A204.1 (cell line): ENCODE measurements around the gene ANKRD30B.
"Not testable (repeated sequence)": the region's sequence is repeated elsewhere in the genome, so short reads cannot be mapped to it uniquely, and the experiment has no call there.

ENCODE experiments used
- FAIRE-seq: peaks from 2 replicates; lab custom pipeline; 2012; peaks lifted over from hg19 to GRCh38; lab: Jason Lieb, UNC

ANKRD30B gene

GRCh38 chr18:14851533-14851932, 103.6 kb downstream of the ANKRD30B start:
- FAIRE-seq, result not testable (repeated sequence)

GRCh38 chr18:14855634-14856033, 107.7 kb downstream of the ANKRD30B start:
- FAIRE-seq, result not testable (repeated sequence)

GRCh38 chr18:14856256-14856655, 108.3 kb downstream of the ANKRD30B start:
- not testable (repeated sequence) for FAIRE-seq

- not testable (repeated sequence) for FAIRE-seq
Observed at GRCh38 chr18:14858514-14858913, 110.5 kb downstream of the ANKRD30B start.

GRCh38 chr18:14859995-14860394, 112.0 kb downstream of the ANKRD30B start:
- FAIRE-seq, result not testable (repeated sequence)

- not testable (repeated sequence) for FAIRE-seq
Observed at GRCh38 chr18:14866426-14866825, 118.5 kb downstream of the ANKRD30B start.

GRCh38 chr18:14867988-14868387, 120.0 kb downstream of the ANKRD30B start:
- not testable (repeated sequence) for FAIRE-seq

GRCh38 chr18:14868825-14869224, 120.9 kb downstream of the ANKRD30B start:
- FAIRE-seq, result not testable (repeated sequence)

GRCh38 chr18:14878826-14879225, 130.9 kb downstream of the ANKRD30B start:
- not testable (repeated sequence) for FAIRE-seq

GRCh38 chr18:14900435-14900834, 152.5 kb downstream of the ANKRD30B start:
- no peak for FAIRE-seq
